SK-N-SH (cell line): ENCODE measurements around the gene CCDC24.

Experiments
- CHD2 ChIP-seq: fragments of 150-350 bp; IDR thresholded peaks from 2 replicates; pipeline ENCODE4 v1.6.1; 2018; ENCODE audit warnings: low read length; ENCODE audit not compliant: partially characterized antibody
- RCOR1 ChIP-seq: fragments of 150-350 bp; IDR thresholded peaks from 2 replicates; pipeline ENCODE4 v1.6.1; 2017; ENCODE audit warnings: antibody characterized with exemption, low read length
- TF ChIP-seq, protein P1 (sequence below): fragments of 200-600 bp; sonication (generic); IDR thresholded peaks from 2 replicates; pipeline ENCODE4 v1.6.1; 2017; ENCODE audit warnings: antibody characterized with exemption, mild to moderate bottlenecking, moderate library complexity

DNA sequence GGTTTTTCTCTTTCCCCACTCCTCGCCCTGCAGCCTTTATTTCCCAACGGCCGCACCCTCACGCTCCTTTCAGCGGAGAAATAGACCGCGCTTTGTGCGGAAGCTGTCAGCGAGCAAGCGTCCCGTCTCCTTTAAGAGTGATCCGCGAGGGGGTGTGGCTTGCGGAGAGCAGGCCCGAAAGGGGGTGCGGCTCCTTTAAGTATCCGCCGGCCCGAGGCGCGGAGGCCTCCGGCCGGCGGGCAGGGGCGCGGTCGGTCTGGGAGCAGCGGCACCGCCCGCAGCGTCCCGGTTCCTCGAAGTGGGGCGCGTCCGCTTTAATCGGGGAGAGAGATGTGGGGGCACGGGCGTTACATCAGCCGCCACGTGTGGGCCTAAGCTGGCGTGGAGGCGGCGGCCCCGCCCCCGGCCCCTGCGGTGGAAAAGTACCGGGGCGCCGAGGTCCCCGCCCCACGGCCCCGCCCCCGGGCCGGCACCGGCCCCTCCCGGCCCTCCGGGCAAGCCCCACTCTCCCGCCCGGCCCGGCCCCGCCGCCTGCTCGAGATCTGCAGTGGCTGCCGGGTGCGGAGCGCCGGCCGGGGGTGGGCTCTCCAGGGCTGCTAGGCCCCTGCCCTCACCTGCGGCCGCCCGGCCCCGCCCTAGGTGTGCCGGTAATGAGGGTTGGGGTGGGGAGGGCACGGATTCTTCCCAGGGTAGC is 38.7 kb downstream of the CCDC24 start:
- TF ChIP-seq, protein P1, sequence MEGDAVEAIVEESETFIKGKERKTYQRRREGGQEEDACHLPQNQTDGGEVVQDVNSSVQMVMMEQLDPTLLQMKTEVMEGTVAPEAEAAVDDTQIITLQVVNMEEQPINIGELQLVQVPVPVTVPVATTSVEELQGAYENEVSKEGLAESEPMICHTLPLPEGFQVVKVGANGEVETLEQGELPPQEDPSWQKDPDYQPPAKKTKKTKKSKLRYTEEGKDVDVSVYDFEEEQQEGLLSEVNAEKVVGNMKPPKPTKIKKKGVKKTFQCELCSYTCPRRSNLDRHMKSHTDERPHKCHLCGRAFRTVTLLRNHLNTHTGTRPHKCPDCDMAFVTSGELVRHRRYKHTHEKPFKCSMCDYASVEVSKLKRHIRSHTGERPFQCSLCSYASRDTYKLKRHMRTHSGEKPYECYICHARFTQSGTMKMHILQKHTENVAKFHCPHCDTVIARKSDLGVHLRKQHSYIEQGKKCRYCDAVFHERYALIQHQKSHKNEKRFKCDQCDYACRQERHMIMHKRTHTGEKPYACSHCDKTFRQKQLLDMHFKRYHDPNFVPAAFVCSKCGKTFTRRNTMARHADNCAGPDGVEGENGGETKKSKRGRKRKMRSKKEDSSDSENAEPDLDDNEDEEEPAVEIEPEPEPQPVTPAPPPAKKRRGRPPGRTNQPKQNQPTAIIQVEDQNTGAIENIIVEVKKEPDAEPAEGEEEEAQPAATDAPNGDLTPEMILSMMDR = no peak
- TF ChIP-seq CHD2 (peak; percentile 68), RCOR1 (no peak)
